H1 (cell line): ENCODE data around the gene TIFAB. TPM values are rescaled to one million over a fixed set of nuclear protein-coding genes. Genes with fewer than 3 reads are reported as not detected.
A peak's percentile ranks its signal among the peaks of the same experiment; 100 is the strongest.

ENCODE experiments used
- CTCF ChIA-PET: fragments of 300-600 bp; sonication (Branson Sonifier 250); formaldehyde crosslinking; loops from one replicate; lab custom pipeline; 2021; ENCODE audit not compliant: partially characterized antibody; lab: Charles Lee
- POLR2A ChIA-PET: fragments of 300-600 bp; sonication (Branson Sonifier 250); formaldehyde crosslinking; loops from one replicate; lab custom pipeline; 2021; ENCODE audit warnings: inconsistent platforms; ENCODE audit not compliant: partially characterized antibody; lab: Charles Lee
- DNase-seq, 2 experiments: peaks; one replicate each; pipeline versions ENCODE4 v3.0.0 to v3.0.0-alpha.2; 2010 to 2022; ENCODE audit warnings: low spot score in 2 of 2, low read depth in 1 of 2, mixed read lengths in 1 of 2
- FAIRE-seq: peaks from 2 replicates; lab custom pipeline; 2011; peaks lifted over from hg19 to GRCh38; lab: Jason Lieb, UNC
- H2AFZ ChIP-seq: 2 replicates; pipeline ENCODE4 v1.8.1; 2012; ENCODE audit warnings: low read length, inconsistent platforms
- H2AK5ac ChIP-seq: 2 replicates; pipeline ENCODE4 v1.6.1; 2013; ENCODE audit warnings: low read depth, low read length
- H2BK120ac ChIP-seq: replicated peaks from 2 replicates; pipeline ENCODE3; 2013; ENCODE audit warnings: low read depth, low read length, inconsistent platforms
- H2BK12ac ChIP-seq: 2 replicates; pipeline ENCODE4 v1.6.1; 2013; ENCODE audit warnings: low read depth, low read length
- H2BK15ac ChIP-seq: 2 replicates; pipeline ENCODE4 v1.6.1; 2013; ENCODE audit warnings: low read length
- H2BK20ac ChIP-seq: 2 replicates; pipeline ENCODE4 v1.6.1; 2013; ENCODE audit warnings: low read length
- H2BK5ac ChIP-seq: 2 replicates; pipeline ENCODE4 v1.6.1; 2013; ENCODE audit warnings: low read depth, low read length
- H3K14ac ChIP-seq: 2 replicates; pipeline ENCODE4 v1.6.1; 2013; ENCODE audit warnings: inconsistent platforms; ENCODE audit not compliant: insufficient read length
- H3K18ac ChIP-seq: 2 replicates; pipeline ENCODE4 v1.6.1; 2013; ENCODE audit warnings: low read length; ENCODE audit errors: extremely low read depth
- H3K23ac ChIP-seq: 2 replicates; pipeline ENCODE4 v1.6.1; 2013; ENCODE audit warnings: inconsistent platforms; ENCODE audit not compliant: insufficient read length
- H3K23me2 ChIP-seq: 2 replicates; pipeline ENCODE4 v1.6.1; 2013; ENCODE audit warnings: low read depth, low read length
- H3K27ac ChIP-seq: 2 replicates; pipeline ENCODE4 v1.6.1; 2011; ENCODE audit warnings: low read depth, low read length, inconsistent platforms
- H3K27me3 ChIP-seq, 4 experiments: replicated peaks in 1 of 4; 1 replicate in 1 of 4; 2 replicates in 3 of 4; pipeline versions ENCODE4 v1.6.1 to v1.8.1; 2011 to 2013; ENCODE audit warnings: low read length in 3 of 4, mild to moderate bottlenecking in 3 of 4, inconsistent platforms in 2 of 4, mixed read lengths in 2 of 4, moderate library complexity in 1 of 4; ENCODE audit not compliant: control insufficient read depth in 3 of 4, insufficient read depth in 3 of 4; ENCODE audit errors: extremely low read depth in 1 of 4
- H3K36me3 ChIP-seq, 4 experiments: 2 replicates each; pipeline versions ENCODE4 v1.6.1 to v1.8.1; 2011 to 2013; ENCODE audit warnings: mild to moderate bottlenecking in 4 of 4, low read length in 3 of 4, moderate library complexity in 2 of 4, control low read depth in 1 of 4, inconsistent platforms in 1 of 4; ENCODE audit not compliant: insufficient read depth in 4 of 4, control insufficient read depth in 2 of 4
- H3K4ac ChIP-seq: replicated peaks from 2 replicates; pipeline ENCODE3; 2013; ENCODE audit warnings: low read length, low read depth, mixed read lengths, inconsistent platforms; ENCODE audit not compliant: insufficient read length
- H3K4me1 ChIP-seq, 4 experiments: replicated peaks in 1 of 4; 1 replicate in 1 of 4; 2 replicates in 3 of 4; pipeline versions ENCODE4 v1.6.1 to v1.8.1; 2011 to 2013; ENCODE audit warnings: low read length in 3 of 4, inconsistent platforms in 2 of 4, mixed read lengths in 1 of 4; ENCODE audit not compliant: insufficient read depth in 4 of 4, control insufficient read depth in 3 of 4
- H3K4me2 ChIP-seq, 2 experiments: 2 replicates each; pipeline versions ENCODE4 v1.6.1 to v1.8.1; 2011 to 2013; ENCODE audit warnings: low read depth in 2 of 2, low read length in 2 of 2, control low read depth in 1 of 2, inconsistent platforms in 1 of 2, mild to moderate bottlenecking in 1 of 2; ENCODE audit not compliant: insufficient read depth in 1 of 2
- H3K4me3 ChIP-seq, 4 experiments: fragments of 200-600, 300-600 bp in 1 of 4; sonication (generic), shearing (Covaris generic), sonication (Bioruptor Twin) in 1 of 4; 2 replicates each; pipeline versions ENCODE4 v1.5.1 to v1.8.1; 2011 to 2016; ENCODE audit warnings: low read length in 4 of 4, low read depth in 3 of 4, control low read depth in 2 of 4, inconsistent platforms in 2 of 4, mild to moderate bottlenecking in 2 of 4, mixed read lengths in 1 of 4, moderate library complexity in 1 of 4; ENCODE audit not compliant: insufficient read depth in 2 of 4; ENCODE audit errors: extremely low read depth in 1 of 4
- H3K56ac ChIP-seq: replicated peaks from 2 replicates; pipeline ENCODE3; 2013; ENCODE audit warnings: low read depth, mild to moderate bottlenecking, mixed read lengths, low read length, inconsistent platforms; ENCODE audit not compliant: insufficient read length
- H3K79me1 ChIP-seq: 2 replicates; pipeline ENCODE4 v1.6.1; 2013; ENCODE audit warnings: low read depth, low read length, control low read depth
- H3K79me2 ChIP-seq, 2 experiments: 2 replicates each; pipeline versions ENCODE4 v1.6.1 to v1.8.1; 2012 to 2013; ENCODE audit warnings: low read length in 2 of 2, mild to moderate bottlenecking in 2 of 2, inconsistent platforms in 1 of 2; ENCODE audit not compliant: insufficient read depth in 2 of 2, control insufficient read depth in 1 of 2
- H3K9ac ChIP-seq, 4 experiments: replicated peaks in 1 of 4; 1 replicate in 1 of 4; 2 replicates in 3 of 4; pipeline versions ENCODE4 v1.6.1 to v1.8.1; 2011 to 2013; ENCODE audit warnings: low read depth in 3 of 4, low read length in 3 of 4, control low read depth in 2 of 4, mild to moderate bottlenecking in 2 of 4, moderate library complexity in 2 of 4, inconsistent platforms in 1 of 4; ENCODE audit errors: extremely low read depth in 1 of 4
- H3K9me3 ChIP-seq, 2 experiments: 2 replicates each; pipeline versions ENCODE4 v1.6.1 to v1.8.1; 2012 to 2013; ENCODE audit warnings: mild to moderate bottlenecking in 2 of 2, moderate library complexity in 2 of 2, control low read depth in 1 of 2, inconsistent platforms in 1 of 2, low read depth in 1 of 2, low read length in 1 of 2, mixed read lengths in 1 of 2; ENCODE audit not compliant: insufficient read depth in 2 of 2
- H4K20me1 ChIP-seq, 2 experiments: replicated peaks in 1 of 2; 2 replicates each; pipeline versions ENCODE3 to v1.8.1; 2011 to 2013; ENCODE audit warnings: inconsistent platforms in 2 of 2, low read length in 2 of 2, mild to moderate bottlenecking in 1 of 2; ENCODE audit not compliant: insufficient read depth in 2 of 2, control insufficient read depth in 1 of 2
- H4K5ac ChIP-seq: 2 replicates; pipeline ENCODE4 v1.6.1; 2013; ENCODE audit warnings: low read length, low read depth, mixed read lengths, inconsistent platforms; ENCODE audit not compliant: insufficient read length
- H4K8ac ChIP-seq: 2 replicates; pipeline ENCODE4 v1.8.0; 2013; ENCODE audit warnings: mild to moderate bottlenecking, moderate library complexity, low read length, inconsistent platforms; ENCODE audit not compliant: insufficient read depth; ENCODE audit errors: extremely low read depth
- H4K91ac ChIP-seq: replicated peaks from 2 replicates; pipeline ENCODE3; 2013; ENCODE audit warnings: low read length, mixed read lengths, inconsistent platforms; ENCODE audit not compliant: insufficient read length
- CBX8 ChIP-seq: fragments of 300-800, 300-1000 bp; sonication (generic); IDR thresholded peaks from 2 replicates; pipeline ENCODE4 v1.7.1; 2016; ENCODE audit warnings: low read depth, low read length, borderline replicate concordance
- CREB1 ChIP-seq: IDR thresholded peaks from 2 replicates; pipeline ENCODE4 v1.6.1; 2012; ENCODE audit warnings: inconsistent platforms
- CTBP2 ChIP-seq: IDR thresholded peaks from 2 replicates; pipeline ENCODE4 v1.7.0; 2011; ENCODE audit warnings: borderline replicate concordance, mild to moderate bottlenecking, moderate library complexity, mixed read lengths, low read length; ENCODE audit not compliant: insufficient read depth, insufficient read length
- EZH2 ChIP-seq: fragments of 200-600 bp; sonication (generic); IDR thresholded peaks from 2 replicates; pipeline ENCODE4 v1.7.1; 2012; ENCODE audit warnings: low read depth, mild to moderate bottlenecking, moderate library complexity, low read length, inconsistent platforms; ENCODE audit not compliant: severe bottlenecking
- GABPA ChIP-seq: IDR thresholded peaks from 2 replicates; pipeline ENCODE4 v1.6.1; 2011; ENCODE audit warnings: mild to moderate bottlenecking, low read length, moderate library complexity, borderline replicate concordance; ENCODE audit not compliant: insufficient read depth
- GTF2F1 ChIP-seq: IDR thresholded peaks from 2 replicates; pipeline ENCODE4 v1.6.1; 2012; ENCODE audit warnings: low read depth, low read length, improper control_type of control experiment, borderline replicate concordance
- KDM4A ChIP-seq: IDR thresholded peaks from one replicate; pipeline ENCODE4 v1.7.1; 2012; ENCODE audit warnings: low read depth, mild to moderate bottlenecking, moderate library complexity, low read length, inconsistent platforms; ENCODE audit not compliant: severe bottlenecking
- MAFK ChIP-seq: IDR thresholded peaks from 2 replicates; pipeline ENCODE4 v1.6.1; 2012; ENCODE audit warnings: low read depth, mild to moderate bottlenecking, improper control_type of control experiment, low read length
- NRF1 ChIP-seq: IDR thresholded peaks from 2 replicates; pipeline ENCODE4 v1.6.1; 2011; ENCODE audit warnings: mild to moderate bottlenecking, low read depth, low read length, improper control_type of control experiment
- SUZ12 ChIP-seq: fragments of 200-600 bp; sonication (generic); IDR thresholded peaks from 2 replicates; pipeline ENCODE4 v1.6.1; 2012; ENCODE audit warnings: mild to moderate bottlenecking, inconsistent platforms, low read length, moderate library complexity, mixed read lengths
- WGBS, 2 experiments: shearing (Covaris generic) in 1 of 2; methylation state at CpG; one replicate each; pipeline versions ENCODE4 v1.1.6 to v1.1.7; 2013 to 2015; ENCODE audit warnings: low lambda C conversion rate in 2 of 2, mixed read lengths in 2 of 2, inconsistent platforms in 1 of 2, low coverage in 1 of 2, missing lambda C conversion rate in 1 of 2; ENCODE audit not compliant: insufficient replicate concordance in 2 of 2, insufficient coverage in 1 of 2, insufficient read length in 1 of 2; ENCODE audit errors: extremely low coverage in 1 of 2, missing lambda C conversion rate in 1 of 2; 5-methylcytosine and 5-hydroxymethylcytosine counted together
- polyA plus RNA-seq, 7 experiments: library from polyadenylated mRNA; depleted of rRNA in 3 of 7; stranded (reverse) in 5 of 7; unstranded in 2 of 7; fragments of >200 nt in 5 of 7; fragments of 200-250 nt in 2 of 7; gene quantifications; 1 replicate in 5 of 7; 2 replicates in 1 of 7; 4 replicates in 1 of 7; pipeline versions ENCODE4 v1.2.1 to v1.2.3, GENCODE V29; 2011 to 2013; ENCODE audit warnings: missing spikeins in 2 of 7, mixed read lengths in 2 of 7
- total RNA-seq: library from RNA; stranded (reverse); fragmentation: NEBNext Ultra II Directional; extraction: Animal tissue kit (Norgen Biotek cat#: 25700); gene quantifications from 2 replicates; pipeline ENCODE4 v1.2.1, GENCODE V29; 2021

Gene TIFAB
- total and polyA plus RNA-seq, 2 of the 8 experiments (the other 6 are each of a cell fraction or from before 2014, with no cell fraction given) = not detected

DNA sequence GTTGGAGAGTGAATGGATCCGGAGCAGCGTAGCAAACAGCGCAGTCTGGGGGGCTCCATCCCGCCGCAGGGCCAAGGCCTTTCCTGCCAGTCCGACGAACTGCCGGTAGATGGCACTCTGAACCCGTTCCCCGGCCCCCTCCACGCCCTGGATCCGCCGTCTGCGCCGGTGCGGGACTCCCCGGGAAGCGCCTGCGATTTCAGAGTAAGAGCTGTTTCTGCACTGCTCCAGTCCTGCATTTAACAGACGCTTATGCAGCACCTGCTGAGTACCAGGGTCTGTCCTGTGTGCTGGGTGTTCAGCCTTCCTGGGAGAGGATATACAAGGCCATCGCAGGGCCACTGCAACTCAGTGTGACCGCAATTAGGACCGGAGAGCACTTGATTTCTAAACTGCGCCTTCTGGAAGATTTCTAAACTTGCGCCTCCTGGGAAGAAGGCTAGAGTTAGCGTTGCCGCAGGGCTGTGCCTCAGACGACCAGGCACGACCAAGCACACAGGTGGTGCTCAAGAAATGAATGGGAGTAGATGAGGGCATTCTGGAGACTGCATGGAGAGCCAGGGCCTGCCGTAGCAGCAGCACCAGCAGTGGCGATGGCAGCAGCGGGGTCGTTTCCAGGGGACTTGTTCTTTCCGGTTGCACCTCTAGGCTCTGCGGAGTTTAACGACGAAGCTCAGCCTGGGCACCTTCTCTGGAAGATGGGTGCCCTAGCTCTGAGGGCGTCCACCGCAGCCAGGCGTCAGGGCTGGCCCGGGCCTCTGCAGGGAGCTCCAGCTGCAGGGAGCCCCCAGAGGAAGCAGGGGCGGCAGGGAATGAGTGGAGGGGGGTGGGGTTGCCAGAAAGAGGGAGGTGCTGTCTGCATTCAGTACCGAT, 14.3 kb upstream of the TIFAB start:
- no peak overlapping the region for H3K23ac ChIP-seq
- no peaks in the 10 kb centered on the region for H3K36me3 ChIP-seq
- H4K8ac ChIP-seq = no peak overlapping the region
- H4K20me1 ChIP-seq = peaks cover 3 to 12% of the 10 kb centered on the region in 2 experiments
- FAIRE-seq = no peak
- POLR2A ChIA-PET = interaction anchor here (0.6 to 1.6 kb wide), 5 partner anchors 22 to 99 kb away, joined by 3 to 6 read pairs (median 3); no protein-coding TSS in a partner anchor
- H3K56ac ChIP-seq = no peak overlapping the region
- H2AFZ ChIP-seq = no peak overlapping the region
- 0 out of 2 replicates have a peak overlapping the region, but pooled peaks have one; percentile 46 for H2BK15ac ChIP-seq
- H3K14ac ChIP-seq = no peak overlapping the region
- DNase-seq = peak in 1 of 2 experiments; percentile 93
- H2BK12ac ChIP-seq = peak overlapping the region; percentile 50; the same call in 1 of the 2 replicates
- CTCF ChIA-PET = interaction anchor here (0.6 to 21.6 kb wide), 42 partner anchors 10 to 1727 kb away, joined by 3 to 778 read pairs (median 4); partner anchors contain the start of genes DCANP1, NEUROG1, SLC25A48 and TIFAB
- no peak overlapping the region for H4K5ac ChIP-seq
- no peaks in the 10 kb centered on the region for H3K79me2 ChIP-seq
- peak overlapping the region; percentile 5 to 57 (median 30); a peak in 7 of 8 replicates for H3K4me3 ChIP-seq
- H3K9me3 ChIP-seq = no peaks in the 10 kb centered on the region
- WGBS, 2 experiments = 6% methylated on average over 43 of the region's 43 CpGs; no CpG with 5 or more reads in 1 of the 2 experiments
- H3K9ac ChIP-seq = no peak overlapping the region
- no peaks in the 10 kb centered on the region; the same call in 1 of the 2 replicates for H3K79me1 ChIP-seq
- H3K23me2 ChIP-seq = peaks cover 5% of the 10 kb centered on the region
- peak overlapping the region; percentile 72 for H3K18ac ChIP-seq
- H3K4me2 ChIP-seq = peak overlapping the region; percentile 63 to 81
- no peak overlapping the region for H2BK20ac ChIP-seq
- no peak overlapping the region for H2AK5ac ChIP-seq
- H2BK120ac ChIP-seq = no peak overlapping the region
- peaks cover 52 to 86% (median 68%) of the 10 kb centered on the region in 4 experiments for H3K27me3 ChIP-seq
- peaks cover 0 to 15% (median 8%) of the 10 kb centered on the region in 4 experiments; a peak in 5 of 7 replicates for H3K4me1 ChIP-seq
- no peak overlapping the region for H4K91ac ChIP-seq
- H3K4ac ChIP-seq = no peak overlapping the region
- H3K27ac ChIP-seq = no peak overlapping the region
- H2BK5ac ChIP-seq = no peak overlapping the region
- TF ChIP-seq SUZ12 (peak; percentile 70; the same call in 1 of the 2 replicates), CBX8 (no peak), CTBP2 (no peak), EZH2 (peak; percentile 60), NRF1 (peak; percentile 10; the same call in 1 of the 2 replicates), GABPA (0 out of 2 replicates have a peak, but pooled peaks have one; percentile 26), CREB1 (0 out of 2 replicates have a peak, but pooled peaks have one; percentile 38), MAFK (no peak), GTF2F1 (no peak), KDM4A (peak; percentile 44)
